Mesothelial cell of epicardium (in vitro differentiated cells): ENCODE data around the gene AGXT. TPM values are rescaled to one million over a fixed set of nuclear protein-coding genes. Genes with fewer than 3 reads are reported as not detected.

Experiments used
- DNase-seq, 2 experiments: peaks; one replicate each; pipeline ENCODE4 v3.0.0; 2021; ENCODE audit warnings: low spot score in 2 of 2; ENCODE audit not compliant: unreplicated experiment in 2 of 2
- H3K27ac Mint-ChIP-seq: 2 replicates; pipeline ENCODE4 v1.8.0; 2021; ENCODE audit warnings: mixed read lengths
- H3K27me3 Mint-ChIP-seq: 2 replicates; pipeline ENCODE4 v1.8.0; 2021; ENCODE audit warnings: low read depth, mixed read lengths
- H3K36me3 Mint-ChIP-seq: 2 replicates; pipeline ENCODE4 v1.8.0; 2021; ENCODE audit warnings: mixed read lengths
- H3K4me1 Mint-ChIP-seq: 2 replicates; pipeline ENCODE4 v1.8.0; 2021; ENCODE audit warnings: mixed read lengths
- H3K4me3 Mint-ChIP-seq: 2 replicates; pipeline ENCODE4 v1.8.0; 2021; ENCODE audit warnings: mild to moderate bottlenecking, moderate library complexity, mixed read lengths
- H3K9me3 Mint-ChIP-seq: 2 replicates; pipeline ENCODE4 v1.8.0; 2021; ENCODE audit warnings: mixed read lengths
- CTCF ChIP-seq: fragments of 200-600 bp; sonication (generic); IDR thresholded peaks from one replicate; pipeline ENCODE4 v1.5.0; 2021; ENCODE audit warnings: antibody characterized with exemption; ENCODE audit not compliant: unreplicated experiment
- total RNA-seq: library from RNA; stranded (reverse); gene quantifications from 3 replicates; pipeline ENCODE4 v1.2.1, GENCODE V29; 2021

Gene AGXT
- total RNA-seq, 1 donor from 2014 or later = not detected

GRCh38 chr2:240909216-240909974 is 40.8 kb downstream of the AGXT start:
- no peak for DNase-seq
- peaks cover 12% of the 10 kb centered on the region for H3K27me3 Mint-ChIP-seq
- no peaks in the 10 kb centered on the region for H3K9me3 Mint-ChIP-seq
- no peak for TF ChIP-seq CTCF
- H3K4me3 Mint-ChIP-seq = no peak overlapping the region
- no peaks in the 10 kb centered on the region for H3K36me3 Mint-ChIP-seq
- no peak overlapping the region for H3K27ac Mint-ChIP-seq
- peaks cover 7% of the 10 kb centered on the region for H3K4me1 Mint-ChIP-seq

- no peaks in the 10 kb centered on the region for H3K9me3 Mint-ChIP-seq
- H3K36me3 Mint-ChIP-seq = no peaks in the 10 kb centered on the region
- H3K4me3 Mint-ChIP-seq = no peak overlapping the region
- DNase-seq = no peak
- TF ChIP-seq CTCF = no peak
- H3K27me3 Mint-ChIP-seq = peaks cover 24% of the 10 kb centered on the region
- no peak overlapping the region for H3K27ac Mint-ChIP-seq
- peaks cover 3% of the 10 kb centered on the region for H3K4me1 Mint-ChIP-seq
Observed at GRCh38 chr2:240911641-240912265, 43.1 kb downstream of the AGXT start.

GRCh38 chr2:240912878-240913809 is 44.5 kb downstream of the AGXT start:
- TF ChIP-seq CTCF = no peak
- Mint-ChIP-seq H3K27ac (no peak overlapping the region), H3K36me3 (no peaks in the 10 kb centered on the region), H3K27me3 (peaks cover 29% of the 10 kb centered on the region), H3K4me1 (peaks cover 8% of the 10 kb centered on the region), H3K4me3 (no peak overlapping the region), H3K9me3 (no peaks in the 10 kb centered on the region)
- DNase-seq = no peak

- Mint-ChIP-seq H3K4me1 (peaks cover 8% of the 10 kb centered on the region), H3K36me3 (no peaks in the 10 kb centered on the region), H3K27ac (no peak overlapping the region), H3K27me3 (peaks cover 29% of the 10 kb centered on the region), H3K9me3 (no peaks in the 10 kb centered on the region), H3K4me3 (no peak overlapping the region)
- DNase-seq = peak; percentile 74 to 91
- peak; percentile 87 for TF ChIP-seq CTCF
Observed at GRCh38 chr2:240913810-240914644, 45.4 kb downstream of the AGXT start.
